Activated CD8-positive, alpha-beta T cell treated with anti-CD3 and anti-CD28 coated beads, Interleukin-2, amount 10 ng/mL, durations not matched to agents 7 days and 5 days (primary cell): ENCODE measurements around the gene CCL23. TPM values are rescaled to one million over a fixed set of nuclear protein-coding genes. Genes with fewer than 3 reads are reported as not detected.
A peak's percentile ranks its signal among the peaks of the same experiment; 100 is the strongest.

ENCODE experiments used
- ATAC-seq: fragments of 150-1000 bp; cut with Tn5 transposase; one replicate; pipeline ENCODE4 v1.10.0; 2021; ENCODE audit warnings: moderate library complexity
- CTCF ChIA-PET: fragments of 350-600 bp; sonication (Branson Sonifier 250); formaldehyde crosslinking; loops from one replicate; lab custom pipeline; 2021; ENCODE audit warnings: antibody characterized with exemption; lab: Charles Lee
- POLR2A ChIA-PET: fragments of 350-600 bp; sonication (Branson Sonifier 250); formaldehyde crosslinking; loops from one replicate; lab custom pipeline; 2021; ENCODE audit warnings: antibody characterized with exemption; lab: Charles Lee
- DNase-seq: peaks from one replicate; pipeline ENCODE4 v3.0.0-alpha.2; 2020
- H3K27ac Mint-ChIP-seq: one replicate; pipeline ENCODE4 v1.8.0; 2021; ENCODE audit warnings: mild to moderate bottlenecking, mixed read lengths
- H3K27me3 Mint-ChIP-seq: one replicate; pipeline ENCODE4 v1.8.0; 2021; ENCODE audit warnings: low read depth, mixed read lengths
- H3K36me3 Mint-ChIP-seq: one replicate; pipeline ENCODE4 v1.8.0; 2021; ENCODE audit warnings: low read depth, mixed read lengths
- H3K4me1 Mint-ChIP-seq: one replicate; pipeline ENCODE4 v1.8.0; 2021; ENCODE audit warnings: low read depth, mixed read lengths
- H3K4me3 Mint-ChIP-seq: one replicate; pipeline ENCODE4 v1.8.0; 2021; ENCODE audit warnings: mild to moderate bottlenecking, mixed read lengths
- H3K9me3 Mint-ChIP-seq: one replicate; pipeline ENCODE4 v1.8.0; 2022; ENCODE audit warnings: mixed read lengths; ENCODE audit not compliant: insufficient read depth
- total RNA-seq, 2 experiments: library from RNA; stranded (reverse); gene quantifications; one replicate each; pipeline ENCODE4 v1.2.3, GENCODE V29; 2021

The CCL23 gene
- total RNA-seq, result not detected

GRCh38 chr17:36017799-36018198 is at the start of gene CCL23:
TSS of gene CCL23 (minus strand) at chr17:36017972. CDS start at chr17:36017897, 75 bp downstream.
- Mint-ChIP-seq H3K27me3 (peaks cover 29% of the 10 kb centered on the region), H3K36me3 (no peaks in the 10 kb centered on the region), H3K27ac (no peak within 1 kb of the TSS), H3K4me3 (no peak within 1 kb of the TSS), H3K9me3 (no peaks in the 10 kb centered on the region), H3K4me1 (no peaks in the 10 kb centered on the region)
- no peak for ATAC-seq
- CTCF ChIA-PET, result interaction anchor here (1.2 kb wide), 1 partner anchor 55 kb away, joined by 4 read pairs; no protein-coding TSS in a partner anchor
- POLR2A ChIA-PET, result no interaction called here
- DNase-seq, result no peak

GRCh38 chr17:36066365-36066985 is 48.7 kb upstream of the CCL23 start:
- ATAC-seq (peak; percentile 85), DNase-seq (peak; percentile 64)
- Mint-ChIP-seq H3K4me1 (peaks cover 16% of the 10 kb centered on the region), H3K27me3 (peaks cover 6% of the 10 kb centered on the region), H3K36me3 (no peaks in the 10 kb centered on the region), H3K4me3 (no peak overlapping the region), H3K9me3 (no peaks in the 10 kb centered on the region), H3K27ac (peak overlapping the region; percentile 74)
- CTCF ChIA-PET, result interaction anchor here (1.0 to 5.5 kb wide), 3 partner anchors 90 to 302 kb away, joined by 3 to 22 read pairs (median 8); no protein-coding TSS in a partner anchor
- POLR2A ChIA-PET, result interaction anchor here (1.0 to 2.2 kb wide), 4 partner anchors 10 to 307 kb away, joined by 3 to 11 read pairs (median 4); partner anchors contain the start of gene CCL3

DNA sequence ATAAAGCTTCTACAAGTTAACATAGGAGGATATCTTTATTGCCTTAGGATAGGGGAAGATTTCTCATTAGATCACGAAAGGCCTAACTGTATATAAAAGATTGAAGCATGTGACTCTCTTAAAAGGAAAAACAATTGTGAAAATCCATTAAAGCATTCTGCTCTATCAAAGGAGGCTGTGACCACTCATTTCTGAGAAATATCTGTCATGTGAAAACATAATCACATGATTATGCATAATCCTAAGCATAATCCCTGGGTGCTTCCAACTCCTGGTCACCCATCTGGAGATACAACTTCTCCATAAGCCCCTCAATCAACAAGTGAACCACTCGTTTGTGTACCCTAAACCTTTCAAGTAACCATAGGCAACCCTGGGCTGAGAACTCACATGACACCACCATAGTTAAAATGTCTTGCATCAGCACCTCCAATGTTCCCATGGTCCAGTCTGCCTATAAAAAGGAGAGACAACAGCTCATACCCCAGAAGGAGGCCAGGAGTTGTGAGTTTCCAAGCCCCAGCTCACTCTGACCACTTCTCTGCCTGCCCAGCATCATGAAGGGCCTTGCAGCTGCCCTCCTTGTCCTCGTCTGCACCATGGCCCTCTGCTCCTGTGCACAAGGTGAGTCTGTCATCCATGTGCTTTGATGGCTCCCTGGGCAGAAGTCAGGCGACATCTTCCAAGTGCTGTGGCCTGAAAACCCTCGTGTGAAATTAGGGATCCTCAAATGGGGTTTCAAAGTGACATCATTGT is 46.2 kb upstream of the CCL23 start, which contains the start of gene CCL18:
CCL18 (plus strand) TSS at position 487 of the 756 bp plus-strand sequence; CDS start at position 558, 71 bp downstream.
- DNase-seq (no peak), ATAC-seq (no peak)
- Mint-ChIP-seq H3K27me3 (peaks cover 10% of the 10 kb centered on the region), H3K36me3 (no peaks in the 10 kb centered on the region), H3K4me3 (no peak within 1 kb of the TSS), H3K27ac (no peak within 1 kb of the TSS), H3K9me3 (no peaks in the 10 kb centered on the region), H3K4me1 (peaks cover 14% of the 10 kb centered on the region)
- CTCF ChIA-PET, result interaction anchor here (1.5 to 2.6 kb wide), 3 partner anchors 9 to 85 kb away, joined by 4 to 8 read pairs (median 7); no protein-coding TSS in a partner anchor
- POLR2A ChIA-PET, result no interaction called here

GRCh38 chr17:36060816-36061215 is 43.0 kb upstream of the CCL23 start:
- ATAC-seq (no peak), DNase-seq (no peak)
- Mint-ChIP-seq H3K27me3 (peaks cover 14% of the 10 kb centered on the region), H3K9me3 (no peaks in the 10 kb centered on the region), H3K36me3 (no peaks in the 10 kb centered on the region), H3K27ac (no peak overlapping the region), H3K4me1 (peaks cover 1% of the 10 kb centered on the region), H3K4me3 (no peak overlapping the region)
- ChIA-PET POLR2A (no interaction called here), CTCF (interaction anchor here (2.2 kb wide), 1 partner anchor 11 kb away, joined by 12 read pairs; no protein-coding TSS in a partner anchor)

DNA sequence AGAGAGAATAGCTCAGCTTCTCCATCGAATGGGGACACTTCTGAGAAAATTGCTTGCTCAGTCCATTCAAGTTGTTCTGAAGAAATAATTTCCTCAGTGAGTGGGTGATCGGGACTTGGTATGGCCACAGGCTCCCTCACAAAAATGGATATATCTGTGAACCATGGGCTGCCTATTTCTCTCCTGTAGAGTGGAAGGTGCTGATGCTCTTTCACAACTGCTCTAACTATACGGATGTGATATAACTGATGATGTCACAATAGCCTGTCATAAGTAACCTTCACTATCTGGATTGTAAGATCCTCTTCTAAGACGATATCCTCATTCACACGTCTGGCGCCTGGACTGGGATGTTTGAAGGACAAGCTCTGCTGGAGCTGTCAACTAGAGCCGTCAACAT is 41.6 kb upstream of the CCL23 start:
- CTCF ChIA-PET, result interaction anchor here (5.1 kb wide), 1 partner anchor 13 kb away, joined by 28 read pairs; no protein-coding TSS in a partner anchor

DNA sequence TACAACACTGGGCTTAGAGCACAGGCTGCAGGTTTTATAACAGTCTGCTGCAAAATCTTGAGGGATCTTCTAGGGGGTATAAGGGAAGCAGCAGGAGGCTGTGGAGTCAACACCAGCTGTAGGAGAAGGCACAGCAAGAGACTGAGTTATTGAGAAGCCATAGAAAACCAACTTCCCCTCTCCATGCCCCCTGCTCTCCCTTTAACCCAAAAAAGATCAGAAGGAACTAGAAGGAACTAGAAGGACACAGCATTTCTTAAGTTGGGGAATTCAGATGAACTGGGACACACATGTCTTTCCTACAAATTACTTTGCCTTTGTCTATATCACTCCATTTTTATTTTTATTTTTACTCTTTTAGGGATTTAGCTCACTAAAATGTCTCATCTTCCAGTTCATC is 40.1 kb upstream of the CCL23 start:
- Mint-ChIP-seq H3K36me3 (no peaks in the 10 kb centered on the region), H3K9me3 (no peaks in the 10 kb centered on the region), H3K27ac (no peak overlapping the region), H3K27me3 (peaks cover 23% of the 10 kb centered on the region), H3K4me3 (no peak overlapping the region), H3K4me1 (no peaks in the 10 kb centered on the region)
- ChIA-PET CTCF (interaction anchor here (0.6 to 5.1 kb wide), 2 partner anchors 15 to 353 kb away, joined by 3 to 28 read pairs; no protein-coding TSS in a partner anchor), POLR2A (no interaction called here)
- ATAC-seq (no peak), DNase-seq (no peak)

More for the DNA sequence above, 41.6 kb upstream of the CCL23 start:
- H3K9me3 Mint-ChIP-seq, result no peaks in the 10 kb centered on the region
- H3K36me3 Mint-ChIP-seq, result no peaks in the 10 kb centered on the region
- no peaks in the 10 kb centered on the region for H3K4me1 Mint-ChIP-seq
- DNase-seq (no peak), ATAC-seq (no peak)
- POLR2A ChIA-PET, result interaction anchor here (1.1 kb wide), 1 partner anchor 27 kb away, joined by 3 read pairs; no protein-coding TSS in a partner anchor
- H3K27me3 Mint-ChIP-seq, result peaks cover 17% of the 10 kb centered on the region
- no peak overlapping the region for H3K27ac Mint-ChIP-seq
- no peak overlapping the region for H3K4me3 Mint-ChIP-seq

GRCh38 chr17:36055921-36056520 is 38.2 kb upstream of the CCL23 start:
- peaks cover 36% of the 10 kb centered on the region for H3K27me3 Mint-ChIP-seq
- H3K4me3 Mint-ChIP-seq, result no peak overlapping the region
- H3K27ac Mint-ChIP-seq, result no peak overlapping the region
- H3K9me3 Mint-ChIP-seq, result no peaks in the 10 kb centered on the region
- ATAC-seq (no peak), DNase-seq (no peak)
- no peaks in the 10 kb centered on the region for H3K36me3 Mint-ChIP-seq
- ChIA-PET CTCF (interaction anchor here (1.3 to 5.1 kb wide), 2 partner anchors 16 to 93 kb away, joined by 4 to 28 read pairs; no protein-coding TSS in a partner anchor), POLR2A (no interaction called here)
- H3K4me1 Mint-ChIP-seq, result no peaks in the 10 kb centered on the region

DNA sequence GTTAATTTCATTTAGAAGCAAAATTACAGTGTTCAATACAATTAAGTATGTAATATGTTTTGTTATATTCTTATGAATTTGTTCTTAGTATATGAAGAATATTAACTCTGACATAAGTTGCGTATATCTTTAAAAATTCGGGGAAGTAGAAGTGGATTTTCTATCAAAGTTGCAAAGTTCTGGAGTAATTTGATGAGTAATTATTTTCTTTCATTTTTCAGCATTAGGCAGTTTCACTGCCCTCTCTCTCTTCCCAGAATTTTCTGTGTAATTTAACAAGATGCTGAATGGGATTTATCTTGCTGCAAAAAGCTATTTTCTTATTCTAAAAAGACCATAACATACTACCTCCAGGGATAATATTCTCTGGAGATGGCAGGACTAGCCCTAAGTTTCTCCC is 37.4 kb upstream of the CCL23 start:
- ChIA-PET POLR2A (no interaction called here), CTCF (interaction anchor here (1.0 to 5.1 kb wide), 3 partner anchors 17 to 93 kb away, joined by 3 to 28 read pairs (median 3); no protein-coding TSS in a partner anchor)
- DNase-seq (no peak), ATAC-seq (no peak)
- no peak overlapping the region for H3K4me3 Mint-ChIP-seq
- H3K27ac Mint-ChIP-seq, result no peak overlapping the region
- peaks cover 37% of the 10 kb centered on the region for H3K27me3 Mint-ChIP-seq
- no peaks in the 10 kb centered on the region for H3K4me1 Mint-ChIP-seq
- peaks cover under 1% of the 10 kb centered on the region for H3K9me3 Mint-ChIP-seq
- H3K36me3 Mint-ChIP-seq, result no peaks in the 10 kb centered on the region

DNA sequence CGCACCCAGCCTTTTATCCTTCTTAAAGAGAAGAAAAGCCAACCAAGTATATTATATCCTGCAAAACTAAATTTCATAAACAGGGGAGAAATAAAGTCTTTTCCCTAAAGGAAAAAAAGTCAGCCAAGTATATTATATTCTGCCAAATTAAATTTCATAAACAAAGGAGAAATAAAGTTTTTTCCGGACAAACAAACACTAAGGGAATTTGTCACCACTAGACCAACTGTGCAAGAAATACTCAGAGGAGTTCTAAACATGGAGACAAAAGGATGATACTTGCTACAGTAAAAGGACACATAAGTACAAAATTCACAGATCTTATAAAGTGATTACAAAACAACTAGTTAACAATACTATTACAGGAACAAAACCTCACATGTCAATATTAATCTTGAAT is 31.9 kb upstream of the CCL23 start:
- no peaks in the 10 kb centered on the region for H3K36me3 Mint-ChIP-seq
- ATAC-seq, result no peak
- ChIA-PET POLR2A (no interaction called here), CTCF (no interaction called here)
- peaks cover 32% of the 10 kb centered on the region for H3K27me3 Mint-ChIP-seq
- no peak overlapping the region for H3K27ac Mint-ChIP-seq
- DNase-seq, result no peak
- no peak overlapping the region for H3K4me3 Mint-ChIP-seq
- peaks cover 17% of the 10 kb centered on the region for H3K9me3 Mint-ChIP-seq
- H3K4me1 Mint-ChIP-seq, result no peaks in the 10 kb centered on the region

DNA sequence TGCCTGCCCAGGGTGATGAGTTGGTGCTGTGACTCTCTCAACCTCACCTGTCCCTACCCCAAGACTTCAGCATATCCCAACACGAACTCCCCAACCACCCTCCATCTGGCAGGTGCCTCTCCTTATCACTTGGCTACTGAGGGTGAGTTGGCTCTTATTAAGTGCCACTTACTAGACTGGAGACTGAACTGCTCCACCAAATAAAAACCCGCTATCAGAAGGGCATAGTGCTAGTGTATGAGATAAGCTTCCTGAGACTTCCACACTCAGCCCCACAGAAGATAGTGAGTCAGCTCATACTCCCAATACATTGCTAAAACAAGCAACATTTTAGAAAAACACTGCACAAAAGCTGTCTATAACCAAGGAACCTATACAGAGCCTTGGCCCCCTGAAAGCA is 30.3 kb upstream of the CCL23 start:
- DNase-seq (no peak), ATAC-seq (no peak)
- Mint-ChIP-seq H3K4me3 (no peak overlapping the region), H3K9me3 (peaks cover 17% of the 10 kb centered on the region), H3K27me3 (peaks cover 24% of the 10 kb centered on the region), H3K36me3 (no peaks in the 10 kb centered on the region), H3K27ac (no peak overlapping the region), H3K4me1 (no peaks in the 10 kb centered on the region)
- POLR2A ChIA-PET, result no interaction called here
- CTCF ChIA-PET, result interaction anchor here (1.5 kb wide), 1 partner anchor 25 kb away, joined by 4 read pairs; no protein-coding TSS in a partner anchor

DNA sequence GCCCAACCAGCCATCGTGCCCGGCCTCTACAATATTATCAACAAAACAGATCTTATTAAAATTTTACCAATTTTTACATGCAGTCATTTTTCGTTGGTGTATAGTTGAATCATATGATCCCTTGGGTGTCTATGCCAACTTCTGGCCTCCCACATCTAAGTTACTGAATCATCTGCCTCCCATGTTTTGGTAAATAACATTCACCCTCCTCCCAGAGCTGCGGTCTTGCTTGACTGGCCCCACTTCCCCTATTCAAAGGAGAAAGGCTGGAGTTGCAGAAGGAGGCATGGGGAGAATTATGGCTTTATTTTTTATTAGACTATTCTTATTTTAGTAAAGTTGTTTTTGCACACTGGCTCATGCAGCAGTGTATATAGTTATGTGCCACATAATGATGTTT is 18.5 kb upstream of the CCL23 start:
- DNase-seq, result no peak
- no peak overlapping the region for H3K4me3 Mint-ChIP-seq
- ATAC-seq, result no peak
- H3K27me3 Mint-ChIP-seq, result peaks cover 30% of the 10 kb centered on the region
- no peak overlapping the region for H3K27ac Mint-ChIP-seq
- no peaks in the 10 kb centered on the region for H3K4me1 Mint-ChIP-seq
- ChIA-PET CTCF (no interaction called here), POLR2A (no interaction called here)
- no peaks in the 10 kb centered on the region for H3K36me3 Mint-ChIP-seq
- no peaks in the 10 kb centered on the region for H3K9me3 Mint-ChIP-seq
